ENCODE measurements around the gene OTOF. TPM values are rescaled to one million over a fixed set of nuclear protein-coding genes. Genes with fewer than 3 reads are reported as not detected.

OTOF gene
- total and polyA plus RNA-seq, 2 experiments from 2014 or later, result 0.21 to 0.23 TPM

- no peak overlapping the region for H3K4me2 ChIP-seq
- no peaks in the 10 kb centered on the region for H3K4me1 ChIP-seq (ENCODE audit: insufficient read depth)
- H3K27ac ChIP-seq (ENCODE audit: low read depth), result no peak overlapping the region
- Mint-ChIP-seq H3K36me3 (ENCODE audit: low read depth) (no peaks in the 10 kb centered on the region), H3K4me1 (no peaks in the 10 kb centered on the region), H3K4me3 (no peak overlapping the region), H3K9me3 (no peaks in the 10 kb centered on the region), H3K27ac (no peak overlapping the region), H3K27me3 (ENCODE audit: insufficient read depth, low read depth, poor library complexity) (no peaks in the 10 kb centered on the region)
- no peaks in the 10 kb centered on the region for H3K9me2 ChIP-seq (ENCODE audit: insufficient read depth)
- H3K4me3 ChIP-seq, result no peak overlapping the region
- no peaks in the 10 kb centered on the region for H3K79me2 ChIP-seq (replicated peaks; ENCODE audit: insufficient read depth)
- TF ChIP-seq ETS1 (IDR thresholded peaks at IDR 0.05) (no peak), ZNF114 (CRISPR knock-in tag; IDR thresholded peaks at IDR 0.05) (no peak), POLR2AphosphoS5 (IDR thresholded peaks at IDR 0.05; ENCODE audit: low read depth) (no peak), NANOG (IDR thresholded peaks at IDR 0.05; ENCODE audit: borderline replicate concordance) (no peak), ZNF462 (CRISPR knock-in tag; IDR thresholded peaks at IDR 0.05) (no peak), EZH2phosphoT487 (IDR thresholded peaks at IDR 0.05; ENCODE audit: unreplicated experiment) (no peak)
- no peak for ATAC-seq
- no peaks in the 10 kb centered on the region for H3K36me3 ChIP-seq (ENCODE audit: insufficient read depth)
- no peak for DNase-seq (ENCODE audit: low spot score)
- no peaks in the 10 kb centered on the region for H3K27me3 ChIP-seq (ENCODE audit: insufficient read depth)
- H2AFZ ChIP-seq, result no peak overlapping the region
- no peaks in the 10 kb centered on the region for H4K20me1 ChIP-seq (replicated peaks; ENCODE audit: insufficient read depth)
- H3F3A ChIP-seq (replicated peaks; ENCODE audit: low read depth), result no peaks in the 10 kb centered on the region
Observed at GRCh38 chr2:26410764-26411243, 67.1 kb downstream of the OTOF start.

Measured in GM23338 (cell line).